HG03575 (cell line): Measurements from ENCODE around the gene SLC28A1.

Experiments used
- ATAC-seq: cut with Tn5 transposase; IDR thresholded peaks from one replicate; pipeline ENCODE4 v1.9.1; 2021; ENCODE audit not compliant: unreplicated experiment, insufficient number of reproducible peaks, low FRiP score; ENCODE audit errors: extremely low read depth

SLC28A1 gene

GRCh38 chr15:84880822-84881519 is 3.5 kb upstream of the SLC28A1 start:
- ATAC-seq: no peak

- ATAC-seq: no peak
Observed at GRCh38 chr15:84881520-84881830, 3.0 kb upstream of the SLC28A1 start.

- ATAC-seq: no peak
Observed at GRCh38 chr15:84883466-84883865, 996 bp upstream of the SLC28A1 start.

GRCh38 chr15:84885801-84886200 is 1.3 kb downstream of the SLC28A1 start:
- ATAC-seq: no peak

- ATAC-seq: no peak
Observed at GRCh38 chr15:84886211-84886983, 1.9 kb downstream of the SLC28A1 start.

- ATAC-seq: no peak
Observed at GRCh38 chr15:84886984-84887299, 2.5 kb downstream of the SLC28A1 start.

- ATAC-seq: no peak
Observed at GRCh38 chr15:84887938-84888337, 3.5 kb downstream of the SLC28A1 start.

GRCh38 chr15:84888639-84889038 is 4.2 kb downstream of the SLC28A1 start:
- no peak for ATAC-seq

GRCh38 chr15:84889313-84889990 is 5.0 kb downstream of the SLC28A1 start:
- ATAC-seq: no peak

GRCh38 chr15:84889991-84890669 is 5.7 kb downstream of the SLC28A1 start:
- ATAC-seq: no peak

- no peak for ATAC-seq
Observed at GRCh38 chr15:84890670-84891162, 6.3 kb downstream of the SLC28A1 start.

GRCh38 chr15:84891339-84891738 is 6.9 kb downstream of the SLC28A1 start:
- no peak for ATAC-seq

GRCh38 chr15:84892786-84893307 is 8.4 kb downstream of the SLC28A1 start:
- ATAC-seq: no peak

- ATAC-seq: no peak
Observed at GRCh38 chr15:84893607-84894006, 9.1 kb downstream of the SLC28A1 start.

- no peak for ATAC-seq
Observed at GRCh38 chr15:84894736-84895425, 10.4 kb downstream of the SLC28A1 start.

GRCh38 chr15:84898761-84899160 is 14.3 kb downstream of the SLC28A1 start:
- ATAC-seq: no peak

GRCh38 chr15:84899750-84900149 is 15.3 kb downstream of the SLC28A1 start:
- no peak for ATAC-seq

- no peak for ATAC-seq
Observed at GRCh38 chr15:84901540-84901939, 17.1 kb downstream of the SLC28A1 start.

GRCh38 chr15:84903751-84904150 is 19.3 kb downstream of the SLC28A1 start:
- ATAC-seq: no peak
